Stimulated activated CD8-positive, alpha-beta memory T cell treated with anti-CD3 and anti-CD28 coated beads, Interleukin-15, amount 100 ng/mL, for 24 hours (primary cell): ENCODE results near the gene SPOCK1.

Source experiments
- DNase-seq: peaks from one replicate; pipeline ENCODE4 v3.0.0-alpha.2; 2020; ENCODE audit warnings: low read depth

Gene SPOCK1

DNA sequence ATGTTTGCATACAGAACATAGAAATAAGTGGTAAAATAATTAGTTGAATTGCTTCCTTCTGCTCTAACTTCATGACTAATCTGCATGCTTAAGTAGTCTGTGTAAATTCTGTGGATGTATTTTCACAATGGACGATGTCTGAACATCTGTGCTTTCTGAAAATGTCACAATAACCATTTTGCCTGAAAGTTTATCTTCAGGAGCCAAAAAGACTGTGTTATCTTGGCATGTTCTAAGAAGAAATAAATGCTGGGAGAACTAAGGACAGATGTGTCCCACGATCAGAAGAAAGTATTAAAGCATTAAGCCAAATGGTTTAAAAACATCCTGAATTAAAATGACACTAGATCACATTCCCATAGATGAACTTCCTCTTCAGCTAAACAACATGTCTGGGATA, 397.6 kb downstream of the SPOCK1 start:
- no peak for DNase-seq

DNA sequence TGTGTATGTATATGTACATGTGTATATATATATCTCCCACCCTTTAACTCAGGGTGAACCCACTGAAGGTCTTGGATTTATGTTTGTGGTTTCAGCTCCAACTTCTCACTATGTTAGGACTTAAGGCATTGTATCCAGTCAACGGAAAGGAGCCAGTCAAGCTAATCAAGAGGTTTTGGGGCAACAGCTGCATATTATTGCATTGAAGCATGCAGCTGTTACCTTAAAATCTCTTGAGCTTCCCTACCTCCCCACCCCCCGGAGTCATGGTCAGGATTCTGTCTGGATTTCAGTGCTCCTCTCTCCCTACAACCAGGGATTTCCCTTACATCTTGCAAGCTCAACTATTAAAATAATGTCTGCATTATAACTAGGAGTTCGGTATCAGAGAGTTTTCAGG, 399.5 kb downstream of the SPOCK1 start:
- no peak for DNase-seq

DNA sequence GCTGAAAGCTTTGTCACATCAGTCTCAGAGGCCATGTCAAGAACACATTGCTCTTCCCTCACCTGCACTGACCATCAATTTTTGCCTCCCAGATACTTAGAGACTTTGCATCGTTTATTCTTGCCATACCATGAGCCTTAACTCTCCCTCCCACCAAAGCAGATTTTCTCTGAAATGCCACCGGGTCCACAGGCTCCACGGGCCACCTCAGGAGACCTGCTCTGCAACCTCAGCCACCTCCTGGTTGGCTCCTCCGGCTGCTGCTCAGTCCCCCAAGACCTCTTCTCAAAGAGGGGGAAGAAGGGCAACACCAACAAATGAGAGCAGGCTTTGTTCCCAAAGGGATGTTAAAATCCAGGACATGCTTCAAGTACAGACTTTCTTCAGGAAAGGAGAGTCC, 400.5 kb downstream of the SPOCK1 start:
- no peak for DNase-seq

DNA sequence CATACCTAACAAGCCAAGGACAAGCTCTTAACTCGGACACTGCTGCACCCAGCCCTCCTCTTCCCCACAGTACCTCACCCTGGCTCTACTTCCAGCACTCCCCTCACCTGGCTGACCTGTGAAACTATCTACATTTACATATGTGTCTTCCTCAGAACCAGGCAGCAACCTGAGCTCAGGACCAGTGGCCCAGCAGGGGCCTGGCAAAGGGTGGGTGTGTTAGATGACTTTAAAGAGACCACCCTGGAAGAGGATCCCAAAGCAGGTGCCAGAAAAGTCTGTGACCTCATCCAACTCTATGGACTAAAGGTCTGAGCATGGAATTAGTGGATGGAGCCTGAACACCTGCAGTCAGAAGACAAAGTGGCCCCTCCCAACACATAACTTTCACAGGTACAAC, 400.9 kb downstream of the SPOCK1 start:
- no peak for DNase-seq

DNA sequence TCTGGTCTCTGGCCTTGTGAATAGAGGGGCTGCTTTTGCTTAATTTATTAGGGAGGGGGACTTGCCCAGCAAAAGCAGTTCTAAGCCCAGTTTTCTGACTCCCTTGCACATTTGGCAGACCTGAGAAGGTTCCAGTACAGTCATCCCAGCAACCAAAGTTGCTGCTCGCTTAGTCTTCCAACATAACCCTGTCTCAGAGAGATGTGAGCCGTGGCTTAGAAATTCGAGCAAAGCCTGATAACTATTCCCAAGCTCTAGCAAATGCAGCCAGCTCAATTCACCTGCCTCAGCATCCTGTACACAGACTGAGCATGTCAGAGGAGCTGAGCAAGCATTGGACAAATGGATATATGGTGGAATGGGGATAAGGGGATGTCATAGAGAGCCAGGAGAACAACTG, 401.9 kb downstream of the SPOCK1 start:
- no peak for DNase-seq

DNA sequence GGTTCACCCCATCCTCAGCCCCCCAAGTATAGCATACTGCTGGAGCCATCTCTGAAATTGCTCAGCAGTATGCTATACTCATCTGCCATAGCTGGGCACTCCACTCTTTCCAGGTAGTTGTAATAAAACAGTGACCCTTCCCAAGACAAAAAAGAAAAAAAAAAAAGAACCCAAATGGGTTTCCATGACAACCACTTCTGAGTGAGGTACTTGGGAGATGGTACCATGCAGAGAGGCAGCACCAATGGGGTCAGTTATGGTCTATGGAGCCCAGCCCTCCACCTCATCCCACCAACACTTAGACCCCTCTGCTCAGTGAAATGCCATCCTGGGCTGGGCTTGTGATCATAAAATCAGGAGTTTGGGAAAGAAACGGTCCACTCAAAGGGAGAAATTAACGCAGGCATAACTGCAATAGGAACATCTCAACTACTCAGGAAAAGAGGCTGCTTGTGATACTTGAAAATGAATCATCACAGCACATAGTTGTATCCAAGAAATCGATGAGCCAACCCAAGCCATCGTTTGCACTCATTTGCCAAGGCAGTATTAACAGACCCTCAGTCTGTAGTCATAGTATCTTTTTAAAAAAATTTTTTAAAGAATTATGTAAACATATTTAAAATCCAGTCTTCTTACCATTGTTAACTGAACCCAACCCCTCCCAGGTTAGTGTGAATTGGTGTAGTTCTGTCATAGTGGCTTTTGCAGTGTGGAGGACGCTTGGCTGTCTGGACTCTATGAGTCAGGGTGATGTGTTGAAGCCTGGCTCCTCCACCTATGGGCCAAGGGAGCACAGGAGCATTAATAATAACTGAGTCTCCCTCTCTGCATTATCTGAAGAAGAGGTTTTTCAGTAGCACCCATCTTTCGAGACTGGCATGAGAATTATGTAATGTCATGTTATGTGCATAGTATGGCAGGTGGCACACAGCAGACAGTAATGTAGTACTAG, 402.7 kb downstream of the SPOCK1 start:
- DNase-seq: no peak

DNA sequence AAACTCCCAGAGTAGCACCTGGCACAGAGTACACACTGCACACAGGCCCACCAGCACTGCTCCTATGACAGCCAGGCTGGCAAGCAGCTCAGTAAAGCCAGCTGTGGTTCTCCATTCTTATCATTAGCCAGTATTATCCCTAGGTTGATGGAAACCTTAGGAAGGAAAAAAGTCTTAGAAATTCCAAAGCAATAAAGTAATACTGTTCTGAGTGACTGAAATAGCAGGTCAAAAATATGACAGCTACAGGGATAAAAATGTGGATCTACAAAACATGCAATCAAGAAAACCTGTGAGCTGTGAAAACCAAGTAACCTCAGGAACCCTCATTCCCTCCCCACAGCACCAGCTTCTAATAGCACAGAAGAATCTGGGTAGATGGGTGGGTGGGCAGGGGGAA, 403.5 kb downstream of the SPOCK1 start:
- no peak for DNase-seq

DNA sequence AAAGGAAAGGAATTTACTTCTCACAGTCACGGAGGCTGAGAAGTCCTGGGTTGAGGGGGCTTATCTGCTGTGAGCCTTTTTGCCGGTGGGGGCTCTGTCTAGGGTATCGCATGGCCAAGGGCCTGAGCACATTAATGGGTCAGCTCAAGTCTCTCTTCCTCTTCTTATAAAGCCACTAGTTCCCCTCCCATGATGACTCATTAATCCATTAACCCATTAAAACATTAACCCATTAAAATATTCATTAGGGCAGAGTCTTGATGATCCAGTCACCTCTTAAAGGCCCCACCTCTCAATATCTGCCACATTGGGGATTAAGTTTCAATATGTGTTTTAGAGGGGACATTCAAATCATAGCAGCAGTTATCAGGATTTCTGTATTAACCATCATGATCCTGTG, 406.3 kb downstream of the SPOCK1 start:
- no peak for DNase-seq

DNA sequence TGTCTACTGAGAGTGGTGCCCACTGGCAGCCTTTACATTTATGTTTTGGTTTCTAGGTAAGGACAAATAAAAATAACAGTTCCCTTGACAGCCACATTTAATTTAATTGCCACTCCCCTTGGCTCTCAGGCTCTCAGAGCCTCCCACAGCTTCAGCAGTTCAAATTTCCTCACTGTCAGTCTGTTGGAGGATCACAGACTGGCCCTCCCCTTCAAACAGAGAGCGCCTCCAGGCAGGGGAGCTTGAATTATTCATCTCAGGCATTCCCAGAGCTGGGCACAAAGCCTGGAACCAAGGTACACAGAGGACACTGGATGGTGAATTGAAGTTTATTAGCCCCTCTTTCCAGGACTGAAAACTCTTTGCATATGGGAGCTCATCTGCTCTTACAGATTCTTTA, 407.7 kb downstream of the SPOCK1 start:
- DNase-seq: no peak

DNA sequence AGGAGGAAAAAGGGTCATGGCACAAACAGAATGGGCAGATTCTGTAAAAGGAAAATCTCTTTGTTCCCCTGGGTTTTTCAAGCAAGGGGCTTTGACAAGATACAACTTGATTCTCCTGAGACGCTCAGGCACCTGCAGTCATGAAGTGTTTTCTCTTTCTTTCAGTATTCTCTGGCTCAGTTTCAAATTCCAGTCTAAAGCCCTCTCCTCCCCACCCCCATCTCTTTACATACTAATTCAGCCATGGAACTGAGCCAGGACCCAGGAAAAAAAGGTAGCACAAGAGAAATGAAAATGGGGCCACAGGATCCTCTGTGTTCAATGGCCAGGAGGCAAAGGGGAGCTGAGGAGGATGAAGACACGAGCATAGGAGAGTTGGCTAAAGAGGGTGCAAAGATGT, 408.4 kb downstream of the SPOCK1 start:
- no peak for DNase-seq

DNA sequence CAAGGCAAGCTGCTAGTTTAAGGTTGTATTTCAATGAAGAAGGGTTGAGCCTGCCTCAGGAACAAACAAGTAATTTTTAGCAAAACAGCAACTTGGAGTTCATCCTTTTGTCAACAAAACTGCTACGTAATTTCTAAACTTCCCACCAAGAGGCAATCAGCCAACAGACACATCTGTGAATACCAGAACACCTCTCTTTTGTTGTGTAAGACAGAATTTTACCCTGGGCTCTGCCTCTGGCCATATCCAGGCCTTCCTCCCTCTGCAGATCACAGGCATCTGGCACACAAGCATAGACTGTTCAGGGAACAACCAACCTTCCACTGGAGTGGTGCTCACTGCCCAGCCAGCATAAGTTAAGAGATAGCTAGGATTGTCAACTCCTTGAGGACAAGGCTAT, 409.0 kb downstream of the SPOCK1 start:
- no peak for DNase-seq

DNA sequence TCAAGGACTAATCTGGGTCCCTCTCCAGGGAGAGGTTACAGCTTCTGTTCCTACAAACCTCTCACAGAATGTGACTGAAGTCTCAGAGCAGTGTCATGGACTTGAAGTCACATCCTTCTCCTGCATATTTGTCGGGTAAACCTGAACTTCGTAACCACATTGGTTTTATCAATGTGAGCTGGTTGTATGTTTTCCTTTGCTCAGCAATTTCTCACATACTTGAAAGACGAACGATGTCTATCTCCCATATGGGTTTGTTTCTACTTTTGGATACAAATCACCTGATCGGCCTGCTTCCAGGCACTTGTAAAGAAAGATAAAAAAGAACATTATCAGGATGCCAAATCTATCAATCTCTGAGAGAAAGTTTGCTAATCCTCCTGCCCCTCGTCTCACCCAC, 411.0 kb downstream of the SPOCK1 start:
- no peak for DNase-seq

DNA sequence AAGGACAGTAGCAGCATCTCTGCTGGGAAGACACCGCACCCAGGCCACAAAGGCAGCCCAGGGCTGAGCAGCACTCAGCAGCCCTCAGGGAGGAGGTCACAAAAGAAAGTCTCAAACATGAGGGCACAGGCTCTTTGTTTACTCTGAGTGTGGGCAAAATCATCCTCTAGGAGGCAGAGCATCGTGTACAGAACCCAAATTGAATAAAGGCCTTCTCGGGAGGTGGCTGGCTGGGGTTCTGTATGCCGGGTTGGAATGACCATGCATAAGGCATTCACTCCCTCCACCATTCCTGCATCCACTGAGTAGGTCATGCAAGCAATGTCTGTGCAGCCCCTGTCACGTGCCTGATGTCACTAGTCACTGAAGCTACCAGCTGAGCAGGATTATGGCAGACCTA, 412.8 kb downstream of the SPOCK1 start:
- no peak for DNase-seq

DNA sequence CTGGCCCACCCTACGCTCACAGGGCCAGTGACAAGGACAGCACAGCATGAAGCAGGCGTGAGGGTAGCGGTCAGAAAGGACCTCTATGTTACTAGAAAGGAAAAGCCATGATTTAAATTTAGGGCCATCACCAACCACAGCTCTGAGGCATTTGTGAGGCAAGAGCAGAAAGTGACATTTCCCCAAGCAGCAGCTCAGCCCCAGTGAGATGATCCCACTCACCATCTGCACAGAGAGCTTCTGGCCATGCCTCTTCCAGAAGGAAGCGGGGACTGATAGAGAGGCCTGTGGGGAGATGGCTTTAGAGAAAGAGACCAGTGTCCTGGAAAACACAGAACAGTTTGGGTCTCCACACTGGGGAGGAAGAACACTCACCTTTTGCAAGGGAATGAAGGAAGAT, 413.9 kb downstream of the SPOCK1 start:
- DNase-seq: no peak

DNA sequence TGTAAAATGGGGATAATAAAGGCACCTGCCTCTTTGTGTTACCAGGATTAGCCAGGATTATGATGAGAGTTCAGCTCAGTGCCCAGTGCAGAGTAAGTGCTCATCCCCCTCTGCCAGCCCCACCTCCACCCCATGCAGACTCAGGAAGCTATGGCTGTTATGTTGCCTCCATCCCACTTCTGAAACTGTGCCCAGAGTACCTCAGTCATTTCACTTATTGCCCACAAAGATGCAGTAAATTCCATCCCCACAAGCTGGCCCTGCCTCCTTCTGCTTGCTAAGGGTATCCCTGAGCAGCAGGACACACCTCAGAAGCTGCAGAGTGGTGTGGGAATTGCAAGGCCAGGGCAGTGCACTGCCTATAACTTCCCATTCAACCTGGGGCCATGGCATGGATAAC, 415.1 kb downstream of the SPOCK1 start:
- no peak for DNase-seq

DNA sequence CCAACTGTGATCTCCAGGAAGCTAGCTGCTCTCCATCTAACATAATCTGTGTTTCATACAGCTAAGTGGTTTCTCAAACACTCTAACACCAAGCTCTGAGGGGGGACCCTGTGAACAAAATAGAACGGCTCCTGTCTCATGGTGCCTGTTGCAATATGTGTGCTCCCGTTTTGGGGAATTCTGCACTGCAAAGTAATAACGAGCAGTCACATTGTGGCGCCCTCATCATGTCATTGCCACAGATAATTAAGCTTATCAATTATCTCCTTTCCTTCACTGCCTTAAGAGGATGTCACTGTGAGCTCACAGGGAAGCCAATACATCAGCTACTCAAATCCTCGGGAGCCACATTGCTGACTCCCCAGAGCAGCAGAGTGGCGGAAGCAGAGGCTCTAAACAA, 416.2 kb downstream of the SPOCK1 start:
- DNase-seq: no peak

DNA sequence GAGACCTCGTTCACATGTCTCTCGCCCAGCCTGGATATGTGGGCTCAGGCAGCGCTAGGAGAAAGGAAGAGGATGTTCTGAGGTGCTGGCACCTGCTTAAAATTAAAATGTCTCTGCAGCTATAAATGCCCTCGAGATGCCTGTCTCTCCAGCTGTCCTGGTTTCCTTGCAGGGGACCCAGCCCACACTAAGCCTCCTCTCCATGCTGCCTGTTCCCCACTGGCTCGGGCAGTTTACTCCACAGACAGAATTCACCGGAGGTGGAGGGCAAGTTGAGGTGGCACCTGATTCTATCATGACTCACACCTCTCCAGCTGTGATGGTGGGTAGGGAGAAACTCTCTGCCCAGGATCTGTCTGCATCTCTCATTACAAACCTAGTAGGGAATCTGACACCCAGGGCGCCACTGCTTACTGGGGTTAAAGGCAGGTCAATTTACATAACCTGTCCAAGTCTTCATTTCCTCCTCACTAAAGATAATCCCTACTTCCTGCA, 420.9 kb downstream of the SPOCK1 start:
- DNase-seq: no peak

DNA sequence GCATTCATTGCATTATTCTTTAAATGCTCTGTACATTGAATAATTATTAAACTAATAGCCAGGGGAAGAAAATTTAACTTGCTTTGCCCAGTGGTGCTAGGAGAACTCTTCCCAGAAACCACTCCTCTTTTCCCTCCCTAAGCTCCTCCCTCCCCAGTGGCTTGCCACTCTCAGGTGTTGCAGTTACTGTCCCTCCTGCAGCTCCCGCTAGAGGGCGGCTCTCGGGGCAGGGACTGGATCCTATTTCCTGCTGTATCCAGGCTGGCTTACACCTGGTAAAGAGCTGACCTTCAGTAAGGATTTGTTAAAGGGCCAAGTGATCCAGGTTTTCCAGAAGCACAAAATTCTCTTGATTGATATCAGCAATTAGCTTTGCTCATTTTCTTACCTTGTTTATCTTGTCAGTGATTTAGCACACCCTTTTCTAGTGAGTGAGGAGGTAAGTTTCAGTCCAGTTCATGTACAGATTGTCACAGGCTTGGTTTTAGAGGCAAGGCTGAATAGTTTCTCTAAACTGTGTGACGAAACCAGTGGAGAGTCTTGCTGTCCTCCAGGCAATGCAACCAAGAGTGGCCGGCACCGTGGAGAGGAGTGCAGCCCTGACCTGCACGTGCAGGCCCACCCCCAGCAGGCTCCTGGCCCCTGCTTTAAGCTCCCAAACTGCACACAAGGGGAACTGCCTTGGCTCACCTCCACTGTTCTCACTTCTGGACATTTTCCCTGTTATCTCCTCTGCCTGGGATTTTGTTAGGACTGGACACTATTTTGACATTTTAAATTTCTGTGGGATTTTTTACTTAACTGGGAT, 423.8 kb downstream of the SPOCK1 start:
- DNase-seq: no peak

DNA sequence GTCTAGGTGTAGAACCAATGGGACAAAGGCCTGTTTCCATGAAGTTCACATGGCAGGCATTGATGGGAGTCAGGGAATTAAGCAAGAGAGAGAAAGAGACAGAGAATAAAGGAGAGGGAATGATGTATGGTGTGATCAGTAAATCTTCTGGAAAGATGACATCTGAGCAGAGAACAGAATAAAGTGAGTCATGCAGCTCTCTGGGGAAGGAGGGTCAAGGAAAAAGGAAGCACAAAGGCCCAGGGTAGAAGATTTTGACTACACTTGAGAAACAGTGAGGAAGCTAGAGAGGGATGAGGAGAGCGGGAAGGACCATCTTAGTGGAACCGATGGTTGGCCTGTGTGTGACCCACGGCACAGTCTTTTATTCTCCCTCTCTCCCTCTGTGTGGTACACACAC, 425.9 kb downstream of the SPOCK1 start:
- no peak for DNase-seq

DNA sequence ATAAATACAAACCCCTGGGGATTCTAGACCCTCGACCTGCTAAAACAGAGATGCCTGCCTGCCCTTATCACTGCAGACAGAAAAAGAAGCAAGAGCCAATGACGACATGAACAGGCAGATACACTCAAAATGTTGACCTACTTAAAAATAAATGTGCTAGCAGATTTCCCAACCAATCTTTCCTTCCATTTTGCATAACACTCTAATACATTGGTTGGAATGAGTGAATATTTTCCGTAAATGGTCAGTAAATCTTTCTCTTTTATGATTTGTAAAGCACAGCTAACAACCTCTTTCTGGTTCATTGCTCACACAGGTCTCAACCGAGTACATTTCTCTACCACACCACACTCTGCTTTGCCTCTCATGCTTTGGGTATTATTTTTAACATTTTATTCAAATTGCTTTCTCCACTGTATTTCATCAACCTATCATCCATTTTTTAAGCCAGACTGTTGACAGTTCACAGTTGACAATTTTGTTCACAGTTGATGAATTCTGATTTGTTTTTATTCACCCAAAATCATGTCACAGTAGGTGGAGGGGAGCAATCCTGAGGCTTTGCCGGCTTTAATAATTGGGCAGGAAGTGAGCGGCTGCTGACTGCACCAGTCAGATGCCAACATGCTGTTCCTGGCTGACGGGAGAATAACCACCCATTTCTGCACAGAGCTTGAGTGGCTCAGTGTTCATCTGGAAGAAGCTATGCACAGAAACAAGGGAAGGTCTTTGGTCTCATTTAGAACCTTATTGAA, 426.6 kb downstream of the SPOCK1 start:
- no peak for DNase-seq

DNA sequence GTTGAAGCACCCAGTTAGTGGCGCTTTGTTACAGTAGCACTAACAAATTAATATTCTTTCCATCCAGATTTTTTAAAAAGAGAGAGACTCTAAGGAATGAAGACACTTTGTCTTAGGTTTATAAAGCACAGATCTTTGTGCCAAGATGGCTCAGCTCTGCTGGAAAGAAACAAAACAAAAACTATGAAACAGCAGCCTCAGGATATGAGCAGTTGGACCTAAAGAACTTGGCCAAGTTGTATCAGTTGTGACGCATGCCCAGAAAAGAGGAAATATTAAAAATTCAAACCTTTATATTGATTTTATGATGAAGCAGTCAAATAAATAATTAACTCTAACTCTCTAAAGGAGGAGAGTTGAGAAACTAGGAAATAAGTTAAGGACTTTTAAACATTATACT, 427.2 kb downstream of the SPOCK1 start:
- DNase-seq: no peak

DNA sequence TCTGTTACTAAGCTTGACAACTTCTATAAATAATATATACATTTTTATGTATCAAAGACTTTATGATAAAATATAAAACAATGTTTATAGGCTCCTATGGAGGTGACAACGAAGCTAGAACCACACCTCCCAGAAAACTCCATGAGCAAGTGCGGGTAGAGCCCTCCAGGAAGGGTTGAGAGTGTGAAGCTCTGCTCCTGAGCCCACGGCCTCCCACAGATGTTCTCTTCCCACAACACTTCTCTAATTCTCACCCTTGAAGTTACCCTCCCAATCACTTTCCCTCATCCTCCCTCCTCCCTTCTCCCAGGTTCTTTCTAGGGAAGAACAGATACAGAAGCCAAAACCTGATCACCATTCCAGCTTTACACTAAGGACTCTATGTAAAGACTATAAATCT, 427.6 kb downstream of the SPOCK1 start:
- DNase-seq: no peak
